Stimulated activated CD4-positive, alpha-beta T cell treated with anti-CD3 and anti-CD28 coated beads, Interleukin-12 subunit alpha, Interleukin-12 subunit beta, amount 100 ng/mL, for 48 hours (primary cell): ENCODE data around the gene MZF1.

ENCODE experiments used
- DNase-seq, 3 donors: peaks; one replicate each; pipeline ENCODE4 v3.0.0-alpha.2; 2020; ENCODE audit warnings: low read depth in 2 of 3, low spot score in 1 of 3

The MZF1 gene

DNA sequence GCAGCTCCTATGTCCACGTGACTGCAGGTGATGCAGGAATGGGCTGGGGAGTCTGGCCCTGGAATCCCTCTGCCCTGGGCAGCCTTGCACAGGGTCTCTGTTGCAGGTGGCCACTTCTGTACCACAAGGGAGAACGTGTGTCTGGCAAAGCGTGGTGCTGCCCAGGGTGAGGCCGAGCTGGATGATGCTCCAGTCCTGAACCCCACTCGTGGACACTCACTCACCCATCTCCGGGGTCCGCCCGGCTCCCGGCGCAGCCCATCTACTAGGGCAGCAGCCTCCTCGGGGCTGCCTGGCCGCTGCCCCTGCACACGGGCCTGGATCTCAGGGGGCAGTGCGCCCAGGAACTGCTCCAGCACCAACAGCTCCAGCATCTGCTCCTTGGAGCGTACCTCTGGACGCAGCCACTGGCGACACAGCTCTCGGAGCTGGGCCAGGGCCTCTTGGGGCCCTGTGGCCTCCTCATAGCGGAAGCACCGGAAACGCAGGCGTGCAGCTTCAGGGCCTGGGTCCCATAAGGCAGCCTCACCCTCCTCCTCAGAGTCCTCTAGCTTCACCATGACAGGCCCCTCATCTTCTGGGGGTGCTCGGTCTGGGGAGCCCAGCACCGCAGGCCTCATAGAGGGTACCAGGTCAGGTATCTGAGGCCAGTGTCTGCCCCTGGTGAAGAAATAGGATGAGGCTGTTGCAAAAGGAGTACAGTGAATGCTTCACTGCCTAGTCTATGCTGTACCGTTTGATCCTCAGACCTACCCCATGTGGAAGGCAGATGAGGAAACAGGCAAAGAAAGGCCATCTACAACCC is 2.2 kb downstream of the MZF1 start:
- DNase-seq, result no peak

DNA sequence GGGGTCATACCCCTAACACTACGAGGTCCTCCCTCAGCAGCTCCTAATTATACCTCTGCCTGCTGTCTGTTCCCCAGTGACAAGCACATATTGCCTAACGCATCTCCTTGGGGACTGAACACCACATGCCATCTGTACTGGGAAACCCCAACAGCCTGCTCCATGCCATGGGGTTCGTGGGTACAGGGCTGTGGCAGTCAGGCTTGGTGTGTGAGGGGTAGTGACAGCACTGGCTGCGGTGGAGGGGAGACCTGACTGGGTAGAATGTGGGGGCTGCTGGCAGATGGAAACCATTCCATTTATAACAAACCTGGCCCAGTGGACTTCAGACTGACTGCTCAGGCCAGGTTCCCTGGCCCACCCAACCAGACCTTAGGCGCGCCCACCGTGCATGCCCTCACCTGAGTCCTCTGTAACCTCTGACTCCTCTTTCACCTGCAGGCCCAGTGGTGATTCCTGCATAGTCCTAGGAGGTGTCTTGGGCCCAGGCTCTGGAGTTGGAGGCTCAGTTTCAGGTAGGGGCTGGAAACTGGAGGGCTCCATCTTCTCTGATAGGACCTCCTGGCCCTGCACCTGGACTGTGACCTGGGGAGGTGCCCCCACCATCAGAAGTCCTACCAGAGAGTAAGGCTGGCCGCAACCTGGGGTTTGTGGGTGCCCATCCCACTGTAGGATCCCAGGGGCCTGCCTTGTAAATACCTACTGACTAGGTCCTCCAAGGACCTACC is 3.0 kb downstream of the MZF1 start:
- no peak for DNase-seq

DNA sequence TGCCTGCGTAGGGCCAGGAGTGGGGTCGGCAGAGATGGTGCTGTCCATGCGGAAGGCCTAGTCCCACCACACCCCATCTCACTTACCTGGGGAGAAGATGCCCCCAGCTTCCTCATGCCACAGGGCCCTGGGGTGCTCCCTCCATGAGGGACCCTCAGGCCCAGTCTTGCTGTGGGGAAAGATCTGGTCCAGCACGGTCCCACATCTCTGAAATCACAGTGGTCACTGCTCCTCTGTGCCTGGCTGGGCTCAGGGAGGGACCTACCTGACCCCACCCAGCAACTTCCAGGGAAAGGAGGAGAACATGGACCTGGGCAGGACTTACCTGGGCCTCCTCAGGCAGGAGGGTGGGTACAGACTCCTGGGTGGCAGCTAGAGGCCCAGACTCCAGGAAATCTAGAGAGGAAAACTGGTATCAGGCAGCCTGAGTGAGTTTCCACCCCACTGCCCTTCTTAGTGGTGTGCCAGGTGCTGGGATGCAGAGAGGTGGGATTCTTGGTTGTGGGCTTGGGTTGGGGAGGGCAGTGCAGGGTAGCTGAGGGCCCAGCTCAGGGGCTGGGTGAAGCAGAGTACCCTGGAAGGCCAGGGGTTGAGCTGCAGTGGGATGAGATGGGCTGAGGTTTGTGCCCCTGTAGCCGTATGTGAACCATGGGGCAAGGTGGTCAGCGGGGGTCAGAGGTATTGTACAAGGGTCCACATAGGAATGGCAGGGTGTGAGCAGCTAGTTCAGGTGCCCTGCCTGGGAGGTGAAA is 3.8 kb downstream of the MZF1 start:
- no peak for DNase-seq

DNA sequence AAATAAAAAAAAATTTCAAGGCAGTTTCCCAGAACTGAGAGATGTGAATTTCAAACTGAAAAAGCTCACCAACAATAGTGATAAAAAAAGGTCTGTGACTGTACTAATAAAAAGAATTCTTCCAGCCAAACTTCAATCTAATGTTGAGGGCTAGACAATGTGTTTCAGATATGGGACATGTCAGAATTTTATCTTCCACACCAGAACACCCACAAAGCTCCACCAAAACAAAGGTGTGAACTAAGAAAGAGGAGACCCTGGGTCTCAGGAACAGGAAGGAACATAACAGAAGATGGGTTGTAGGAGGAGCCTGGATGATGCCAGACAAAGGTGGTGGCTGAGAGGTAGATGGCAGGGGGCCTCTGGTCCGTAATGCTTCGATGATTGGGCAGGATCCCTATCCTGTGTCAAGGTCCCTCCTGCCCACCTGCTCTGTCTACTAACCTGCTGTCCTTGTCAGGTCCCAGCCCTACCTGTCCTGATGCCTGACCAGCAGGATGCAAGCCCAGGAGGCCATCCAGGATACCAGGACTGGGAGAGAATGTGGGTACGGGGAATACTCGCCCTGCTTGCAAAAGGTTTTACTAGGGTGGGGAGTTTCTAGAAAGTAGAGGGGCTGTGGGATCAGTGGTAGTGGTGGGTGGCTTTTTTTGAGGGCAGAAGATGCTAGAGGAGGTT is 4.5 kb downstream of the MZF1 start:
- DNase-seq, result no peak

DNA sequence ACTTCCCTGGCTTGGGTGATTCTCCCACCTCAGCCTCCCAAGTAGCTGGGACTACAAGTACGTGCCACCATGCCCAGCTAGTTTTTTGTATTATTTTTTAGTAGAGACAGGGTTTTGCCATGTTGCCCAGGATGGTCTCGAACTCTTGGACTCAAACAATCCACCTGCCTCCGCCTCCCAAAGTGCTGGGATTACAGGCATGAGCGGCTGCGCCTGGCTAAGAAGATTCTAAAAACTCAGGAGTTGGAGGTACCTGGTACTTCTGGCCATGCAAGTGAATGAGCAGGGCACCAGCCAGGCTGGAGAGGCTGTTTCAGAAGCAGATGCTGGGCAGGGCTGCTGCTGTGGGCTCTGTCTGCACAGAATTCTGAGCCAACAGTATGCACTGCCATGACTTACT is 6.1 kb downstream of the MZF1 start:
- DNase-seq, result no peak

DNA sequence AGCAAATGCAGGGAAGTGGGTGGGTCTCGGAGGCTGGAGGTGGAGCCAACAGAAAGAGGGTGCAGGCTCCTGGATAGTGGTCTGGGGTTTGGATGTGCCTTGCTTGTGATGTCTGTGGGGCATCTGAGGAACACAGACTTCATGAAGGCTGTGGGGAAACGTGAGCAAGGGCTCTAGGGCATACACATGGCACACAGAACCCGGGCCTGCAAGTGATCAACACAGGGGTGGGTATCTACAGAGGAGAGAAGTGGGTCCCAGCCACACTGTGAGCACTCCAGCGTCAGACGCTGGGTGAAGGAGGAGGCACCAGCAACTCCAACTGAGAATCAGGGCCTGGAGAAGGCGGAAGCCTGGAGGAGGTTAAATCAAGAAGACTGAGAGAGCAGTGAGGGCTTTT is 9.3 kb downstream of the MZF1 start:
- DNase-seq, result no peak

DNA sequence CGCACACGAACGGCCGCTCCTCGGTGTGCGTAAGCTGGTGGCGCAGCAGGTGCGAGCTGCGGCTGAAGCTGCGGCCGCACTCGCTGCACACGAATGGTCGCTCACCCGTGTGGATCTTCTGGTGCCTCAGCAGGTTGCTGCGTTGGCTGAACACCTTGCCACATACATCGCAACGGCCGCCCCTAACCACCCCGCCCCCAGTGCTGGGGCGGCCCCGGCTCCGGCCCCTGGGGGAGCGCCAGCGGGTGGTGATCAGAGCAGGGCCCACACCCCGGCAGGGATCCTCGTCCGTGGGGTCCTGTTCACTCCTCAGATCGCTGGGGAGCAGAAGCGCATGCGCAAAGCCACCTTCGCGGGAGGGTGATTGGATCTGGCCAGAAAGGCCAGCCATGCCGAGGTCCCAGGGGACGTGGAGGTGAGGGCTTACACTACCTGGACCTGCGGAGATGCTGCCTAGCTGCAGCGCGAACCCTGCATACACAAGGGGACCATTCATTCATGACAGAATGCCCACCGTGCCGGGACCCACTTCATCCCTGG is 10.0 kb downstream of the MZF1 start:
- no peak for DNase-seq

DNA sequence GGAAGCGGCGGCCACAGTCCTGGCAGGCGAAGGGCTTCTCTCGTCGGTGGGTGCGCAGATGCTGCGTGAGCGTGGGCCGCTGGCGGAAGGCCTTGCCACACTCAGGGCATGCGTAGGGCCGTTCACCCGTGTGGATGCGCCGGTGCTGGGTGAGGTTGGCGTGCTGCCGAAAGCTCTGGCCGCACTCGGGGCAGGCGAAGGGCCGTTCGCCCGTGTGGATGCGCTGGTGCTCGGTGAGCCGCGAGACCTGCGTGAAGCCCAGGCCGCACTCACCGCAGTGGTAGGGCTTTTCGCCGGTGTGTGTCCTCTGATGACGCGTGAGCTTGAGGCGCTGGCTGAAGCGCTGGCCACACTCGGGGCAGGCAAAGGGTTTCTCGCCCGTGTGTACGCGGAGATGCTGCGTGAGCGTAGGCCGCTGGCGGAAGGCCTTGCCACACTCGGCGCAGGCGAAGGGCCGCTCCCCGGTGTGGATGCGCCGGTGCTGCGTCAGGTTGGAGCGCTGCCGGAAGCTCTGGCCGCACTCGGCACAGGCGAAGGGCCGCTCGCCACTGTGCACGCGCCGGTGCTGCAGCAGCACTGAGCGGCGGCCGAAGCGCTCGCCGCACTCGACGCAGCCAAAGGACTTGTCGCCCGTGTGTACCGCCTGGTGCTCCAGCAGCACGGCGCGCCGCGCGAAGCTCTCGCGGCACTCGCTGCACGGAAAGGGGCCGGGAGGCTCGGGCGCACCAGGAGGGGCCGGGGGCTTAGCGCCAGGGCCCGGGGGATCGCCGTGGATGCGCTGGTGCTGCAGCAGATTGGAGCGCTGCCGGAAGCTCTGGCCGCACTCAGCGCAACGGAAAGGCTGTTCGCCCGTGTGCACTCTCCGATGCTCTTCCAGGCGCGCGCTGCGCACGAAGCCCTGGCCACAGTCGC is 10.8 kb downstream of the MZF1 start:
- no peak for DNase-seq

DNA sequence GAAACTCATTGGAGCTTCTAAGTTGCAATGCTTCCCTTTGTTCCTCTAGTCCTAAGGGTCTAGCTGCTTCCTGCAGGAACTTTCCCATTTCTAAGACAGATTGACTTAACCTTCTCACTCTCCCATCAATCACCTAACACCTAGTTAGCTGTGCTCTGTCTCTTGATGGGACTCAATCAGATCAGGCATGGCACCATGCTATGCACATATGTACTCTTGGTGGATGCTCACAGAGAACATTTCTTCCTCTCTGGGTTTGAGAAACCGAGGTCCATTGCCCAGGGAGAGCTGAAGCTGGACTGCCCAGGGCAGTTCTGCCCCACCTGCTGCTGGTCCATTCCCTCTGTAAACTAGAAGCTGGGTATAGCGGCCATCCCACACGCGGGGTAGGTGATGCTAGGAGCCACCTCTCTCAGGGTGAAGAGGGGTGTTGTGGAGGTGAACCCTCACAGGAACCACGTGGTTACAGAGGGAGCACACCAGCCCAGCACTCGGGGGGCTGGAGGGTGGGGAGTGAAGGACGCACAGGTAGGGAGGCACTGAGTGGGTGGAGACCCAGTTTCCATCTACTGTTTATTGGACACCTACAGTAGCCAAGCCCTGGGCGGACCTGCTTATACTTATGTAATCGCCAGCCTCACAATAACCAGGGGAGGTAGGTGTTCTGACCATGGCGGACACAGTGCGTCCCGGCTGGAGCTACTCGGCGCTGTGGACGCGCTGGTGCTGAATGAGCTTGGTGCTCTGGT is 11.6 kb downstream of the MZF1 start:
- DNase-seq, result no peak

DNA sequence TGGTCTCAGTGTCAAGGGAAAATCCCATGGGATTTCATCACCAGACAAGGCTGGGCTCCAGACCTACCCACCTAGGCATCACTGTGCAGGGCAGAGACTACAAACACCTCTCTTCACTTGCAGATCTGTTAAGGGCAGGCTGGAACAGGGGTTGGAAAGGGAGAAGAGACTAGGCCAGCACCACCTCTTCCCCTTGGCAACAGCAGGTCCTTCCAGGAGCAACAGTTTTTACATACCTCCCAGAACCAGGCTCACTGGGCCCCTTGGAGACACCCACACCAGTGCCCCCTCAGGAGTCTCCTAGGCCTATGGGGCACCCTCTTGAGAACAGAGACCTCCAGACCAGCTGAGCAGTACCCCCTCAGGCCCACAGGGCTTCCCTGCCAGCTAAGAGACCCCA is 12.2 kb downstream of the MZF1 start:
- DNase-seq, result no peak

DNA sequence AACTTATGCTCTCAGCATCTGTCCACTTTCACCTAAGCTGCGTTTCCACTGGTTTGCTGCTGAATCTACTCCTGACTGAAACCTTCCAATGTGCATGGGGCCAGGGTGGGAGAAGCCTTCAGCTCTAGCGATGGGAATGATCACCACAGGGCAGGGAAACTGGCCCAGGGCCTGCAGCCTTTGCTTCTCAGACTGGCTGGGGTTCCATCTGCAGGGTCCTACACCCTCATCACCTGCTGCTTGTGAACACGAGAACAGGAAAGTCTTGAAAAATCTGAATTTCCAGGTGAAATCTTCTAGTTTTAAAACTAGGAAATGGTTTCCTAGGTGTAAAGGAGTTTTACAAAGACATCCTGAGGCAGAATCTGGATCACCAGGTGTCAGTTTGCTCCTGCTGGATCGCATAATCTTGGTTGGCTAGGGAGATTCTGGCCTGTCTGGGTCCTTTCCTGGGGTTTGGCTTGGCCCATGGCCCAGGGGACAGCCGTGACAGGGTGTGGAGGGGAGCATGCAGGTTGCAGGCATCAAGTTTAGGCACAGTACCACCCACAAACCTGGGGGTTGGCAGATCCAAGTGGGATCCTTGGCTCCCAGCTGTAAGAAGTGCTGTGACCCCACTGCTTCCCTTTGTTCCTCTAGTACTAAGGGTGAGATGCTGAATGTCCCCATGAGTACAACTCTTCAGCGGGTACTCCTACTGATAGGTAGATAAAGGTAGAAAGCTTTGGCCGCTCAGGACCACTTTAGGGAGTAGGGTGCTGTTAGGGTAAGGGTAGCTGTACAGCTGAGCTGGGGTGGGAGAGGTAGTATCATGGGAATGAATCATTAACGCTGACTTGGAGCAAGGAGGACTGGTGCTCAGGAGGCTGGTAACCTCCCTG is 12.9 kb downstream of the MZF1 start:
- DNase-seq, result no peak

DNA sequence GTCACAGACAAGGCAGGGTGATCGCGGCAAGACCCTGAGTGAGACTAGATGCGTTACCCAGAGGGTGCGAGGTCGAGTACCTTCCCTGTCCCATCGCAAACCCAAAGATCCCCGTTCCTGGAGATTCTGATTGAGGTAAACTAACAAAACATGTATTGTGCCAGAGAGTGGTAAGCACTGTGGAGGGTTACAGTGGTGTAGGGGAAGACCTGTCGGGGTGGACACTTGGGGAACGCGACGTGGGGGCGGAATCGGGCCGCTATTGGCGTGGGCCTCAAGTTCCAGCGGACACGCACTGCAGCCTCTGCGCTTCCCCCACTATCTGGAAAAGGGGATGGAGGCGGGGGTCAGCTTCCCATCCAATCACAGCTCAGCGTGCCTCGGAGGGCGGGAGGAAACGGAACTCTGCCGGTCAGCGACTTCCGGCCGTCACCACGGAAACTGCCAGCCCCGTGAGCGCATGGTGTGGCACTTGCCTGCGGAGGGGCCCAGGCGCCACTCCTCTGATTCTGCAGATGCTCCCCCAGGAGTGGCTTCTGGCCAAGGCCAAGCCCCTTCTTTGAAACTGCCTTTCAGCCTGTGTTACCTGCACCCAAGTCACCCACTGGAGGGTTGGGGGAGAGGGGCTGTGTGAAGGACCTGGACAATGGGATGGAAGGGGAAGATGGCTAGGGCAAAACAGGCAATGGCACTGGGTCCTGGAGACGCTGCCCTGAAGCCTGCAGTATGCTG is 13.7 kb downstream of the MZF1 start:
- DNase-seq, result peak; percentile 65 to 81 (median 72)

DNA sequence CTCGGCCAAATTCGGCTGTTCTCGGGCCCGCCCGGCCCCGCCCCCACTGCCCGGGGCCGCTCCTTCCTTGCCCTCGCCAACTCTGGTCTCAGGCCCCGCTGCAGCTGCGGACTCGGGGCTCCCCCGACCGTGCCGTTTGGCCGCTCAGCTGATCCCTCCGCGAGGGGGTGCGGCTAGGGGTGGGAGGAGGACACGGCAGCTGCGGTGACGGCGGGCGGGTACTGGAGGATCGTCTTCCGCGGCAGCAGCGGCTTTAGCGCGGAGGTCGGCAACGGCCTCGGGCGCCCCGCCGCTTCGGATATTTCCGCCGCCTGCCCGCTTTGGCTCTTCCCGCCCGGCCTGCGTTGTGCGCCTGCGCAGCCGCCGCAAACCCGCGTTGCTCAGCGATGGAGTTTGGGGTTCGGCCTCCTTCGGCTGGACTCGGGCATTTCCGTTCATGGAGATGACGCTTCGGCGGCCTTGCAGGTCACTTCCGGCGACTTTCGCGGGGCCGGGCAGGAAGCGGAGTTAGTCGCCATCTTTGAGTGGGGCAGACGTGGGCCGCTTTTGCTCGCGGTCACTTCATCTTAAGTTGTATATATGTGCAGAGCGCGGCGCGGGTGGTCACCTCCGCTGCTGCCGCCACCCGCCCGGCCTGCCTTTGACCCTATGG is 14.4 kb downstream of the MZF1 start:
- peak; percentile 99 to 100 (median 100) for DNase-seq

DNA sequence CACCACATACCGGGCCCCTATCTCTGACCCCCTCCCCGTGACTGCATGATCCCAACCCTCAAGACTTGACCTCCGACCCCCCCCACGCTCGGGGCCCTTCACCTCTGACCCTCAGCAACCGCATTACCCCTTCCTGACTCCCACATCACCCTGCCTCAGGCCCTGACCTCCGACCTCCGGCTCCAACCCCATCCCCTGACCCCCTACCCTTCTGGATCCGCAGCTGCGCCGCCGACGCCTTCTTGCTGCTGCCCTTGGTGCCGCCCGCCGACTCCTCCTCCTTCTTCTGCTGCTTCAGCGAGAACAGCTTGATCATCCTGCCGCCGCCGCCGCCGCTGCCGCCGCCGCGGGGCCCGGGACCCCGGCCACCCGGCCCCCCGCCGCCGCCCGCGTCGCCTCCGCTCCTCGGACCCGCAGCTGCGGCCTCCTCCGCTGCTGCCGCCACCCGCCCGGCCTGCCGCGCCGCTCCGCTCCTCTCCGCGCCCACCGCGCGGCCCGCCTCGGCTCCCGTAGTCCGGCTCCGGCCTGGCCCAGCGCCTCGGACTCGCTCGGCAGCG is 15.0 kb downstream of the MZF1 start, which contains the start of gene UBE2M:
Gene UBE2M (minus strand): TSS at position 546 of the 557 bp plus-strand sequence. CDS start 230 bp downstream, at position 316.
- no peak for DNase-seq

DNA sequence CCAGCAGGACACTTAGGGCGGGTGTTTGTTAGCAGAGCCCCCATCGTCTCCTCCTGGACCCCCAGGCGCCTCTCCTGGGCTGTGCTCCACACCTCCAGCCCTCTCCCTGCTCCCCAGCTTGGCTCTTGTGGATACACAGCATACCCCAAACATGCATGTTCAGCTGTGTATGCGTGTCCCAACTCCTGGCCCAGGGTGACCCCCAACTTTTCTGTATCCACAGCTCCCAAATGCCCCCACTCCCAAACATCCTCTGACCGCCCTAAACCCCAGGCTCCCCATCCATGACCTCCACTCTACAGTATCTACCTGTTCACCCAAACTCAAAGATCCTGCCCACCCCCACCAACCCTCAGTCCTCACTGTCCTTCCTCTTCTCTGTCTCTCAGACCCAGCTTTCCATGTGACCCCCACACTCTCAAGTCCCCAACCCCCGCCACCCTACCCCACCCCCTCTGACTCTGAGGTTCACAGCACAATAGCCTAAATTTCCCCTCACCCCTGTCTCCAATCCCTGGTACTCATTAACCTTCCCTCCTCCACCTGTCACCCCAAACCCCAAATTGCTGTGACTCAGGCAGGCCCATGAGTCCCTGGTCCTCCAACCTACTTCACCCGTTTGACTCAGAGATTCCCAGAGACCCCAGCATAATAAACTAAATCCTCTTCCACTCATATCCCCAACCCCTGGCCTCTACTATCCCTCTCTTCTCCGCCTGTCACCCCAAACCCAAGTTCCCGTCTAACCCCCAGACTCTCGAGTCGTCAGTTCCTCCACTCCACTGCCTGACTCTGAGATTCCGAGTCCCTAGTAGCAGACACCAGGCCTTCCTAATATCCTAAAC is 15.7 kb downstream of the MZF1 start:
- DNase-seq, result no peak
